Activated T-cell treated with anti-CD3 and anti-CD28 coated beads for 4 hours (primary cell): ENCODE data around the gene PRPF6.

ENCODE experiments used
- DNase-seq: peaks from one replicate; pipeline ENCODE4 v3.0.0-alpha.2; 2020

PRPF6 gene

DNA sequence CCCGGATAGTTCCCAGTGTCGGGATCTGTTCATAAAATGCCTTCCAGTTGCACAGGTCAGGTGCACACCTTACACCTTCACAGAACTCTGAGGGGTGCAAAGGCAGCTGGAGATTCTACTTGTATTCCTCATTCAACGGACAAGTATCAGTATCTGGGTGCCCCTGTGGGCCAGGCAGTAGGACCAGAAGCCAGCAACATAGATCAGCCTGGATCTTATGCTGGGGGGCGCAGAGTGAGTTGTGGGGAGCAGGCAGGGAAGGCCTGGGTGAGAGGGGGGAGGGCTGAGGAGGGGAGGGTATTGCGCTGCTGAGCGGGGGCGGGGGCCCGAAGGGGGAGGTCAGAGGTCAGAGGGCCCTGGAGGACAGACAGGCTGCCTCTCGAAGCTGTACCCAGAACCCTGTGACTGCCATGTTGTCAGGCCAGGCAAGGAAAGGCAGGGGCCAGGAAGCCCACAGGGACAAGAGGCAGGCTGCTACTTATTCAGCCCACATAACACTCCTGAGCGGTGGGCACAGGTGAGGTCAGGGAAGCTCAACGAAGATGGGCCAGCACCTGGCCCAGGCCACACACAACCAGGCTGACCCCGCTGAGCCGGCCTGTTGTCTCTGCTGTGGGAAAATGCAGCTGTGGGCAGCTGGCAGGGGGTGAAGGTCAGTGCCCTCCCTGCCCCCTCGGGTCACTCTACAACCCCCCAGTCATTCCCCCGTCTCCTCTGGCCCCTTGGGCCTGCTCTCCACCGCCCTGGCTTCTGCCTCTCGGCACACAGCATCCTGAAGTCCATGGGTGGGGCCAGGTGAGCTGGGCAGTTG is 100.1 kb downstream of the PRPF6 start:
- no peak for DNase-seq

DNA sequence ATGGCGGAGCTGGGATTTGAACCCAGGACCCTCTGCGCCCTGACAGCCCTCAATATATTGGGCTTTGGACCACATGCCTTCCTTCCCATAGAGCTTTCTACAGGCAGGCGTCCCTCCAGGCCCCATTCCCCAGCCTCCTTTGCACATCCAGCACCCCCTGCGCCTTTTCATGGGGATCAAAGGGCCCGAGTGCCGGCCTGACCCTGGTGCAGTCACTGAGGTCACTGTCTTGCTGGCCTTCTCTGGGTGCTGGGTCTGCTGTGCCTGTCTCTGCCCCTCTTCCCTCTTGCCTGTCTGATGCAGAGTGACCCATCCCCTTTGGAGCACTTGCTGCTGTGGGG is 100.7 kb downstream of the PRPF6 start:
- no peak for DNase-seq

DNA sequence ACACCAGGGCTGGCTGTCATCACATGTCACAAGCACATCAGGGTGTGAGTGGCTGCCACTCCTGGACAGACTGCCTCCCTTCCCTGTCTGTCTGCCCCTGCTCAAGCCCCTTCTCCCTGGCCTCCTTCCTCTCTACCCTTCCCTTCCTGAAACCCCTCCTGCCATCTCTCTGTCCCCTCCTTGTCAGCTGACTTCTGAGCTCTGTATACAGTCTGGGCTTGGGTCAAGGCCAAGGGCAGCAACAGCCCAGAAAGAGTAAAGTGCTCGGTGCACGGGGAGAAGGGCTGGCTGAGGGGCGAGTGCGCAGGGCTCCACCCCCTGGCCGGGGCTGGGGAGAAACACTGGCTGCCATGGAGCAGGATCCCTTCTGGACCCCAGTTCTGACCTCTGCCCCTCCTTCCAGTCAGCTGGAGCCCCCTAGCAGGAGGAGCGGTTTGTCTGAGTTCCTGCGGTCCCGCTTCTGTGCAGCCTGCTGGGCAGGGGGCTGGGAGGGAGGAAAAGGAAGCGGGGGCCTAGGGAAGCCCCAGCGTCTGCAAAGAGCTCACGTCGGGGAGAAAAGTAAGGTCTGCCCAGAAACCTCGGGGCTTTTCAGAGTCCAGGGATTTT is 101.3 kb downstream of the PRPF6 start:
- no peak for DNase-seq
